ENCODE measurements around the gene ADAMTS16. TPM values are rescaled to one million over a fixed set of nuclear protein-coding genes. Genes with fewer than 3 reads are reported as not detected.

The ADAMTS16 gene
- total RNA-seq, 2 donors from 2014 or later: not detected

- peaks cover 0 to 1% of the 10 kb centered on the region in 2 donors for H3K36me3 Mint-ChIP-seq (ENCODE audit: insufficient read depth in 2 of 2)
- ATAC-seq (replicated peaks in 1 of 2) (no peak), DNase-seq (no peak)
- no peaks in the 10 kb centered on the region for H3K27me3 Mint-ChIP-seq (ENCODE audit: low read depth)
- peaks cover 2 to 8% of the 10 kb centered on the region in 2 donors for H3K9me3 Mint-ChIP-seq
- H3K4me1 Mint-ChIP-seq (ENCODE audit: low read depth): no peaks in the 10 kb centered on the region
- no peak overlapping the region for H3K4me3 Mint-ChIP-seq
- H3K27ac Mint-ChIP-seq: no peak overlapping the region
Measured at GRCh38 chr5:5331848-5332247, 191.7 kb downstream of the ADAMTS16 start.

DNA sequence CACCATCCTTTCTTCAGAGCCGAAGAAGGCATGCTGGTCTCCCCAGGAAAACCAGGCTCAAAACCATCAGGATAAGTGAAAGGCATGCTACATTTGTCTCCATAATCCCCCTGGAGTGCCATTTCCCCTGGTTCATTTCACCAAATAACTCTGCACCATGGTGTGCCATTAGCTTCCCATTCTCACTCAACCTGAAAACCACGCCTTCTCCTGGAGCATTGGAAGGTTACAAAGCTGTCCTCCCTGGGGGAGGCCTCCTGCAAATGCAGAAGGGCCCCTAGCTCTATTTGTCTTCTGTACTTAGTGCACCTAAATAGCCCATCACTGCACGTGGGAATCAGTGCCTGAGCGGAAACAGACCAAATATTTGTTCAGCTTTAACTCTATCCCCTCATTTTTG, 192.2 kb downstream of the ADAMTS16 start:
- H3K9me3 Mint-ChIP-seq: peaks cover 2 to 8% of the 10 kb centered on the region in 2 donors
- H3K36me3 Mint-ChIP-seq (ENCODE audit: insufficient read depth in 2 of 2): peaks cover 0 to 1% of the 10 kb centered on the region in 2 donors
- H3K27me3 Mint-ChIP-seq (ENCODE audit: low read depth): no peaks in the 10 kb centered on the region
- H3K27ac Mint-ChIP-seq: no peak overlapping the region
- no peak overlapping the region for H3K4me3 Mint-ChIP-seq
- DNase-seq: no peak
- H3K4me1 Mint-ChIP-seq (ENCODE audit: low read depth): no peaks in the 10 kb centered on the region
- ATAC-seq (replicated peaks in 1 of 2): no peak

- no peaks in the 10 kb centered on the region for H3K36me3 Mint-ChIP-seq (ENCODE audit: insufficient read depth in 2 of 2)
- no peaks in the 10 kb centered on the region for H3K9me3 Mint-ChIP-seq
- H3K4me1 Mint-ChIP-seq (ENCODE audit: low read depth): no peaks in the 10 kb centered on the region
- H3K4me3 Mint-ChIP-seq: no peak overlapping the region
- no peaks in the 10 kb centered on the region for H3K27me3 Mint-ChIP-seq (ENCODE audit: low read depth)
- DNase-seq (no peak), ATAC-seq (replicated peaks in 1 of 2) (no peak)
- H3K27ac Mint-ChIP-seq: no peak overlapping the region
Measured at GRCh38 chr5:5335107-5335506, 195.0 kb downstream of the ADAMTS16 start.

- Mint-ChIP-seq H3K9me3 (peaks cover 0 to 3% of the 10 kb centered on the region in 2 donors), H3K27me3 (ENCODE audit: low read depth) (no peaks in the 10 kb centered on the region), H3K4me3 (no peak overlapping the region), H3K36me3 (ENCODE audit: insufficient read depth in 2 of 2) (peaks cover 0 to 2% of the 10 kb centered on the region in 2 donors), H3K27ac (no peak overlapping the region), H3K4me1 (ENCODE audit: low read depth) (no peaks in the 10 kb centered on the region)
- no peak for DNase-seq
- ATAC-seq (replicated peaks in 1 of 2): no peak
Measured at GRCh38 chr5:5335700-5336264, 195.7 kb downstream of the ADAMTS16 start.

DNA sequence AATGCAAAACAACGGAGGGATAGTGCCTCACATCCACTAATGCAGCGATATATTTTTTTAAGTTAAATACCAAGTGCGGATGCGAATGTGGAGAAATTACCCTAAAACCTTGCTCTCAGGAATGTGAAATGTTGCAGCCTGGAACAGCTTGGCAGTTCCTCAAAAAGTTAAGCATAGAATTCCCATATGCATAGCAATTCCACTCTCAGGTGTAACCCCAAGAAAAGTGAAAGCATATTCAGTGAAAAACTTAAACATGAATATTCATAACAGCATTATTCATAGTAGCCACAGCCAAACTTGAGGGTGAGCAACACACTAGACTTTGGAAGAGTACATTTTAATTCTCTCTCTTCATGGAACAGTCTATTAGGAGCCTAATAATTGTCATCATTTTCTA, 199.1 kb downstream of the ADAMTS16 start:
- no peak overlapping the region for H3K27ac Mint-ChIP-seq
- H3K4me3 Mint-ChIP-seq: no peak overlapping the region
- H3K9me3 Mint-ChIP-seq: peaks cover 0 to 3% of the 10 kb centered on the region in 2 donors
- no peak for DNase-seq
- ATAC-seq (replicated peaks in 1 of 2): no peak
- peaks cover 0 to 2% of the 10 kb centered on the region in 2 donors for H3K36me3 Mint-ChIP-seq (ENCODE audit: insufficient read depth in 2 of 2)
- H3K27me3 Mint-ChIP-seq (ENCODE audit: low read depth): peaks cover 7% of the 10 kb centered on the region
- H3K4me1 Mint-ChIP-seq (ENCODE audit: low read depth): no peaks in the 10 kb centered on the region

GRCh38 chr5:5340206-5340729, 200.1 kb downstream of the ADAMTS16 start:
- DNase-seq (no peak), ATAC-seq (replicated peaks in 1 of 2) (no peak)
- peaks cover 0 to 2% of the 10 kb centered on the region in 2 donors for H3K36me3 Mint-ChIP-seq (ENCODE audit: insufficient read depth in 2 of 2)
- peaks cover 0 to 3% of the 10 kb centered on the region in 2 donors for H3K9me3 Mint-ChIP-seq
- no peak overlapping the region for H3K27ac Mint-ChIP-seq
- H3K4me1 Mint-ChIP-seq (ENCODE audit: low read depth): no peaks in the 10 kb centered on the region
- H3K27me3 Mint-ChIP-seq (ENCODE audit: low read depth): peaks cover 7% of the 10 kb centered on the region
- no peak overlapping the region for H3K4me3 Mint-ChIP-seq

DNA sequence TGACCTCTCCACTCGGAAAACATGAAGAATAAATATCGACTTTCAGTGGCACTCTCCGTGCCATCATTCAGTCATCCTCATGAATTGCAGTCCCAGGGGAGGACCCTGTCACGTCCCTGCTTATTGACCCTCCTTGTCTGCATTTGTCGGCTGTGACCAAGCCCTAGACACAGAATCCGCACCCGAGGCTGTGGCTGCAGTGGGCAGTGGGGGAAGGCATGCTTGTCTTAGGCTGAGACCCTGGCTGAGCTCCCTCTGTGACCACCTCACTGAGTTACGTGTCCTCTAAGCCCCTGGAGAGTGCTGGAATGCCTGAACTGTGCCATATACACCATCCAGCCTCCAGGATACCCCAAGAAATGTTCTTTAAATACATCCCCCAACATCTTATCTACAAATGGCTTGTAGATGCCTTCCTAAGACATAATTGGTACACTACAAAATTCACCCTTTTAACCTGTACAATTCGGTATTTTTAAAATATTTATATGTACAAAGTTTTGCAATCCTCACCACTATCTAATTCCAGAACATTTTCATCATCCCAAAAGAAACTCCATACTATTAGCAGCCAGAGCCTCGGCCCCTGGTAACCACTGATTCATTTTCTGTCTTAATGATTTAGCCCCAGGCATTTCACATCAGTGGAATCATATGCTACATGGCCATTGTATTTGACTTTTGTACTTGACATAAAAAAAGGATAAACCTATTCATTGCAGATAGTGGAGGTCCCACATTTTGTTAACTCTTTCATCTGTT, 201.6 kb downstream of the ADAMTS16 start:
- H3K9me3 Mint-ChIP-seq: peaks cover 0 to 3% of the 10 kb centered on the region in 2 donors
- no peaks in the 10 kb centered on the region for H3K4me1 Mint-ChIP-seq (ENCODE audit: low read depth)
- H3K27me3 Mint-ChIP-seq (ENCODE audit: low read depth): peaks cover 7% of the 10 kb centered on the region
- ATAC-seq (replicated peaks in 1 of 2): no peak
- peaks cover 0 to 2% of the 10 kb centered on the region in 2 donors for H3K36me3 Mint-ChIP-seq (ENCODE audit: insufficient read depth in 2 of 2)
- DNase-seq: no peak
- no peak overlapping the region for H3K4me3 Mint-ChIP-seq
- H3K27ac Mint-ChIP-seq: no peak overlapping the region

DNA sequence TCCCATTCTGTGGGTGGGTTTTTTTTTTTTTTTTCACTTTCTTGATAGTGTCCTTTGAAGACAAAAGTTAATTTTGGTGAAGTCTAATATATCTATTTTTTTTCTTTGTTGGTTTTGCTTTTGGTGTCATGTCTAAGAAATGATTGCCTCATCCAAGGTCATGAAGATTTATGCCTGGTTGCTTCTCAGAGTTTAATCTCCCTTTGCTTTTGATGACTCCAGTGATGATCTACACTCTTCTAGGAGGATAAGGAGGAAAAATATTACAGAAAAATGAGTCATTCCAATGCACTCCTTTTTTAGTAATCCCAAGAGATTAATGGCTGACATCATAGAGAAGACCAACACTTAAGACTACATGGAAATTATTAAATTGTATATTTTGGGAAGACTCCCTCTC, 202.7 kb downstream of the ADAMTS16 start:
- no peak overlapping the region for H3K4me3 Mint-ChIP-seq

DNA sequence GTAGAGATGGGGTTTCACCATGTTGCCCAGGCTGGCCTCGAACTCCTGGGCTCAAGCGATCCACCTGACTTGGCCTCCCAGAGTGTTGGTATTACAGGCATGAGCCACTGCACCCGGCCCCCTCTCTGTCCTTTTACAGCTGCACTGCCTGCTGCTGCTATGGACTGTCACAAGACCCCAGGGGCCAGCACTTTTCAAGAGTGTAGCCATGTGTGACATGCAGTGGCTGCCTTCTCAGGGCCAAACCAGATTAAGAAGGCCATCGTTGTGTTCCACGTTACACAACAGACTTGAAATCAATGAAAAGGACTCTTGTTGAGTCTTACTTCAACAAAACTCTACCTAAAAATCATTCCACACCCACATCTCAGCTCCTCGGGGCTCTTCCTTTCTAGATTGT, 203.4 kb downstream of the ADAMTS16 start:
- peaks cover 0 to 2% of the 10 kb centered on the region in 2 donors for H3K36me3 Mint-ChIP-seq (ENCODE audit: insufficient read depth in 2 of 2)
- H3K27ac Mint-ChIP-seq: no peak overlapping the region
- DNase-seq (no peak), ATAC-seq (replicated peaks in 1 of 2) (no peak)
- H3K9me3 Mint-ChIP-seq: peaks cover 0 to 3% of the 10 kb centered on the region in 2 donors
- peaks cover 7% of the 10 kb centered on the region for H3K27me3 Mint-ChIP-seq (ENCODE audit: low read depth)
- H3K4me3 Mint-ChIP-seq: no peak overlapping the region
- H3K4me1 Mint-ChIP-seq (ENCODE audit: low read depth): no peaks in the 10 kb centered on the region

More for the DNA sequence above, 202.7 kb downstream of the ADAMTS16 start:
- Mint-ChIP-seq H3K9me3 (peaks cover 0 to 3% of the 10 kb centered on the region in 2 donors), H3K27ac (no peak overlapping the region), H3K4me1 (ENCODE audit: low read depth) (no peaks in the 10 kb centered on the region), H3K36me3 (ENCODE audit: insufficient read depth in 2 of 2) (peaks cover 0 to 2% of the 10 kb centered on the region in 2 donors), H3K27me3 (ENCODE audit: low read depth) (peaks cover 7% of the 10 kb centered on the region)
- DNase-seq (no peak), ATAC-seq (replicated peaks in 1 of 2) (no peak)

DNA sequence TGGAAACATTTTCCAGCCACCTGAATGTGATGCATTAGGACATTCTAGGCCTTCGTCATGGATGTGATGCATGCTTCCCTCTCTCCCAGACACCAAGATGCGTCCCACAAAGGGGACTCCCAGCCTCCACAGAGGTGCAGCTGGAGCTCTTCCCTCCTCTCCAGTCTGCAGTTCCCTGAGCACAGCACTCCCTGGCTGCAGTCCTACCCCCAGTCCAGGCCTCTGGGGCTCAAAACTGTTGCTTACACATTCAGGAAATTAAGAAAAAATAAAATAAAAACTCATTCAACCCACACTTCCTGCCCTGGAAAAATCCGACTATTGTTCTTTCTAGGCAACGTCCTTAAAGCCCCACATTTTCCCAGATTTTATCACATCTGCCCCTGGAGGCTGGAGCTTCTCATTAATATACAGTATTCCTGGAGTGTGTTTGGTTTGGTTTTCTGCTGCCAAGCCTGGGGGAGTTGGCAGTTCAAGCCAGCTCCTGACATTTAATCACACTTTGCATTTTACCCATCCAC, 204.0 kb downstream of the ADAMTS16 start:
- DNase-seq (no peak), ATAC-seq (replicated peaks in 1 of 2) (no peak)
- no peak overlapping the region for H3K4me3 Mint-ChIP-seq
- no peaks in the 10 kb centered on the region for H3K4me1 Mint-ChIP-seq (ENCODE audit: low read depth)
- H3K36me3 Mint-ChIP-seq (ENCODE audit: insufficient read depth in 2 of 2): peaks cover 0 to 2% of the 10 kb centered on the region in 2 donors
- peaks cover 0 to 3% of the 10 kb centered on the region in 2 donors for H3K9me3 Mint-ChIP-seq
- H3K27ac Mint-ChIP-seq: no peak overlapping the region
- H3K27me3 Mint-ChIP-seq (ENCODE audit: low read depth): peaks cover 7% of the 10 kb centered on the region

GRCh38 chr5:5344606-5345005, 204.5 kb downstream of the ADAMTS16 start:
- Mint-ChIP-seq H3K36me3 (ENCODE audit: insufficient read depth in 2 of 2) (peaks cover 0 to 2% of the 10 kb centered on the region in 2 donors), H3K9me3 (peaks cover 0 to 3% of the 10 kb centered on the region in 2 donors), H3K27ac (no peak overlapping the region)

DNA sequence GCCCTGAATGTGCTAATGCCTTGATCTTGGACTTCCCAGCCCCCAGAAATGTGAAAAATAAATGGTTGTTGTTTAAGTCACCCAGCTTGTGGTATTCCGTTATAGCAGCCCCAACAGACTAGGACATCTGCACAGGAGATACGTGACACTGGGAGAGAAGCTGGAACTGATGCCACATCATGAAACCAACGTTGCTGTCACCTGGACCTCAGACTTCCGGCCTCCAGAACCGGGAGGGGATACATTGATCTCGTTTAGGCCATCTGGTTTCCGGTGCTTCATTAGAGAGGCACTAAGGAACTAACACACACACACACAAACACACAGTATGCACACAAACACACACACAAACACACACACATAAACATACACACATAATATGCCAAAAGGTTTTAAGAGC, 207.3 kb downstream of the ADAMTS16 start:
- Mint-ChIP-seq H3K4me1 (ENCODE audit: low read depth) (no peaks in the 10 kb centered on the region), H3K36me3 (ENCODE audit: insufficient read depth in 2 of 2) (no peaks in the 10 kb centered on the region), H3K4me3 (no peak overlapping the region), H3K27ac (no peak overlapping the region), H3K9me3 (no peaks in the 10 kb centered on the region), H3K27me3 (ENCODE audit: low read depth) (peaks cover 7% of the 10 kb centered on the region)
- ATAC-seq (replicated peaks in 1 of 2) (no peak), DNase-seq (no peak)

More at GRCh38 chr5:5344606-5345005, 204.5 kb downstream of the ADAMTS16 start:
- DNase-seq: no peak
- H3K4me1 Mint-ChIP-seq (ENCODE audit: low read depth): no peaks in the 10 kb centered on the region
- no peak for ATAC-seq (replicated peaks in 1 of 2)
- no peak overlapping the region for H3K4me3 Mint-ChIP-seq
- peaks cover 7% of the 10 kb centered on the region for H3K27me3 Mint-ChIP-seq (ENCODE audit: low read depth)

- ATAC-seq (replicated peaks in 1 of 2): no peak
- Mint-ChIP-seq H3K27me3 (ENCODE audit: low read depth) (peaks cover 7% of the 10 kb centered on the region), H3K27ac (no peak overlapping the region), H3K4me3 (no peak overlapping the region), H3K36me3 (ENCODE audit: insufficient read depth in 2 of 2) (no peaks in the 10 kb centered on the region), H3K4me1 (ENCODE audit: low read depth) (no peaks in the 10 kb centered on the region), H3K9me3 (peaks cover 0 to 4% of the 10 kb centered on the region in 2 donors)
- DNase-seq: no peak
Measured at GRCh38 chr5:5348135-5348534, 208.0 kb downstream of the ADAMTS16 start.

Measured in activated T-cell treated with anti-CD3 and anti-CD28 coated beads, Interleukin-2, amount 50 U/mL, for 72 hours (primary cell).